HG02973 (cell line): ENCODE measurements around the gene KLF16.

Source experiments
- ATAC-seq: cut with Tn5 transposase; IDR thresholded peaks from one replicate; pipeline ENCODE4 v1.9.1; 2021; ENCODE audit warnings: moderate library complexity; ENCODE audit not compliant: unreplicated experiment

KLF16 gene

GRCh38 chr19:1871630-1872029 is 8.3 kb upstream of the KLF16 start:
- ATAC-seq: no peak

GRCh38 chr19:1871140-1871597 is 7.8 kb upstream of the KLF16 start:
- no peak for ATAC-seq

GRCh38 chr19:1868971-1869370 is 5.6 kb upstream of the KLF16 start:
- ATAC-seq: no peak

GRCh38 chr19:1867349-1867724 is 4.0 kb upstream of the KLF16 start:
- no peak for ATAC-seq

GRCh38 chr19:1866693-1867348 is 3.4 kb upstream of the KLF16 start:
- ATAC-seq: no peak

GRCh38 chr19:1865172-1866010 is 2.0 kb upstream of the KLF16 start:
- ATAC-seq: no peak

- ATAC-seq: peak; percentile 37
Measured at GRCh38 chr19:1864480-1865171, 1.2 kb upstream of the KLF16 start.

- peak; percentile 39 for ATAC-seq
Measured at GRCh38 chr19:1863638-1864479, 480 bp upstream of the KLF16 start.

- peak; percentile 1 for ATAC-seq
Measured at GRCh38 chr19:1862424-1863327, 703 bp downstream of the KLF16 start.

- ATAC-seq: no peak
Measured at GRCh38 chr19:1862068-1862423, 1.3 kb downstream of the KLF16 start.

GRCh38 chr19:1861599-1862031 is 1.8 kb downstream of the KLF16 start:
- no peak for ATAC-seq

GRCh38 chr19:1860821-1861598 is 2.4 kb downstream of the KLF16 start:
- no peak for ATAC-seq

GRCh38 chr19:1860042-1860775 is 3.2 kb downstream of the KLF16 start:
- no peak for ATAC-seq

GRCh38 chr19:1859331-1859781 is 4.0 kb downstream of the KLF16 start:
- no peak for ATAC-seq

GRCh38 chr19:1858412-1859081 is 4.8 kb downstream of the KLF16 start:
- no peak for ATAC-seq

GRCh38 chr19:1857648-1858326 is 5.6 kb downstream of the KLF16 start:
- ATAC-seq: no peak
